Omental fat pad (tissue), 4 donors: ENCODE results near the gene ENOPH1. TPM values are rescaled to one million over a fixed set of nuclear protein-coding genes. Genes with fewer than 3 reads are reported as not detected.

Experiments used
- ATAC-seq: fragments of 150-250 bp; one replicate; pipeline ENCODE4 v1.9.1; 2016; ENCODE audit warnings: mild to moderate bottlenecking, moderate library complexity; ENCODE audit not compliant: low FRiP score
- DNase-seq: peaks from one replicate; pipeline ENCODE4 v3.0.0-alpha.2; 2019; ENCODE audit warnings: low spot score
- total RNA-seq, 4 donors: library from RNA; depleted of rRNA; stranded (reverse); fragments of >200 nt; gene quantifications; one replicate each; pipeline ENCODE4 v1.1.0, GENCODE V29; 2016
- TF ChIP-seq, protein P1 (sequence below), 3 donors: fragments of 450-650 bp; IDR thresholded peaks; one replicate each; pipeline ENCODE4 v1.5.1; 2016 to 2017; ENCODE audit warnings: antibody characterized with exemption in 3 of 3, mild to moderate bottlenecking in 3 of 3, moderate library complexity in 2 of 3

The ENOPH1 gene
- total RNA-seq, 4 donors from 2014 or later = 16.9 to 24.0 (median 20.4) TPM

DNA sequence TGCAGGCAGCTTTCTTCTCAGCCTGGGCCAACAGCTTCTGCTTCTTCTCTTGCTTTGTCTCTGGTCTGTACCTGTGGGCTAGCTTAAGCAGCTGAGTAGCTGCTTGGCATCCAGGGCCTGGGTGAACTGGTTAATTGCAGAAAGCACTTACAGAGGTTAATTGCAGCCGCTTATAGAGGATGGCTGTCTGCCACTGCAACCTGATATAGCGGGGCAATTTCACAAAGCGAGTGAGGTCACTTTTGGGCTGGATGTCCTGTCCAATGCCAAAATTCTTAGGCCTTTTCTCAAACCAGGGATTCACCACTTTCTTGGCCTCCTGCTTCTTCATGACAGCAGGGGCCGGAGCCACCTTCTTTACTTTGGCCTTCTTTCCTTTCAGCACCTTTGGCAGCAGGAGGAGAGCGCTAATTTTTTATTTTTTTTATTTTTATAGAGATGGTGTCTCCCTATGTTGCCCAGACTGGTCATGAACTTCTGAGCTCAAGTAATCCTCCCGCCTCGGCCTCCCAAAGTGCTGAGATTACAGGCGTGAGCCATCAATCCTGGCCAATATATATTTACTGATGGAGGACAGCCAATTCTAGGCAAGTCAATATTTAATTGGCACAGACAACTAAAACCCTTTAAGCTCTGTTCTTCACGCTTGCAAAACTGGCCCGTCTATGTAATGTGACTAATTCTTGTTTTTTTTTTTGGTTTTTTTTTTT is 61.0 kb downstream of the ENOPH1 start:
- TF ChIP-seq, protein P1, sequence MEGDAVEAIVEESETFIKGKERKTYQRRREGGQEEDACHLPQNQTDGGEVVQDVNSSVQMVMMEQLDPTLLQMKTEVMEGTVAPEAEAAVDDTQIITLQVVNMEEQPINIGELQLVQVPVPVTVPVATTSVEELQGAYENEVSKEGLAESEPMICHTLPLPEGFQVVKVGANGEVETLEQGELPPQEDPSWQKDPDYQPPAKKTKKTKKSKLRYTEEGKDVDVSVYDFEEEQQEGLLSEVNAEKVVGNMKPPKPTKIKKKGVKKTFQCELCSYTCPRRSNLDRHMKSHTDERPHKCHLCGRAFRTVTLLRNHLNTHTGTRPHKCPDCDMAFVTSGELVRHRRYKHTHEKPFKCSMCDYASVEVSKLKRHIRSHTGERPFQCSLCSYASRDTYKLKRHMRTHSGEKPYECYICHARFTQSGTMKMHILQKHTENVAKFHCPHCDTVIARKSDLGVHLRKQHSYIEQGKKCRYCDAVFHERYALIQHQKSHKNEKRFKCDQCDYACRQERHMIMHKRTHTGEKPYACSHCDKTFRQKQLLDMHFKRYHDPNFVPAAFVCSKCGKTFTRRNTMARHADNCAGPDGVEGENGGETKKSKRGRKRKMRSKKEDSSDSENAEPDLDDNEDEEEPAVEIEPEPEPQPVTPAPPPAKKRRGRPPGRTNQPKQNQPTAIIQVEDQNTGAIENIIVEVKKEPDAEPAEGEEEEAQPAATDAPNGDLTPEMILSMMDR (IDR thresholded peaks at IDR 0.05) = no peak
- no peak for ATAC-seq
- no peak for DNase-seq

DNA sequence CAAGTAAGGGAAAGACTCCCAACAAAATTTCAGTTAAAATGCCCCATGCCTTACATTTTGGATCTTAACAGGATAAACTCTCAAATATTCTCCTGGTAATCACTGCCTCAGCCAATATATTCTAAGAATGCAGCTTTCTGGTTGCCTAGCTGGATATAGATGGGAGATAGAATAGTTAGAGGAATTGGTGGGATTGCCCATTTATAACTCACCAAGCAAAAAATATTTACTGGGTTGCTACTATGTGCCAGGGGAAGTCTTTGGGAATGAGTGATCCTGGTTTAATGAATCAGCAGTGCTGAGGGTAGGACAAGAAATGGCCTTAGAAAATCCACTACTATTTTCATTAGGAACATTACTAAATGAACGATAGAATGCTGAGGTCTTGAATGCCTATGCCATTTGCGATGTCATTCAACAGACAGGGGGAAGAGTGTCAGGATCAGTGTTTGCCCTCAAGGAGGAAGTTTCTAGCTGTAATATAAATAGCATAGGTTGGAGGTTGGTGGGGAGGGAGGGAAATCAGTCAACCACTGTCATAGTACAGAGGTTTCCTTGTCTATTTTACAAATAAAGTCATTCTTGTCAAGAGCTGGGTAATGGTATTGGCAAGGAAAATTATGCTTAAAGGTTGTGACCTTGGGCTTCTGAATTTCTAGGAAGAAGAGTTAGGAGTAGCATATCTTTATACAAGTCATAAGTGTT is 63.5 kb downstream of the ENOPH1 start:
- TF ChIP-seq, protein P1 (IDR thresholded peaks at IDR 0.05) = no peak
- DNase-seq = no peak
- ATAC-seq = no peak

DNA sequence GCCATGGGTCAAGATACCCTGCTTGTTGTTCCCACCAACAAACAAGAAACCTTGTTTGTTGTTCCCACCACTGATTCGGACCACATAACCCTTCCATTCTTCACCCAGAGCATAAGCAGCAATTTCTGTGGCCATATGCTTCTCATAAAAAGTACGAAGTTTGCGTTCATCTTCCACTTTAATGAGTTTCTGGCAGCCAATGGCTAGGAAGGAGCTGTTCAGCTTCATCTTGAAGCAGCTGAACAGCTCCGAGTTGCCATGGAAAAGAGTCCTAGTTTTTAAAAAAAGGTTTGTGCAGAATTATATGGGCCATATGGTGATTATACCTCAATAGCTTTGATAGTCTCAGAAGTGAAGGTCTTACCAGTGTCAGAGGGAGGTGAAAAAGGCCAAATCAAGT is 65.3 kb downstream of the ENOPH1 start:
- ATAC-seq (no peak), DNase-seq (no peak)
- TF ChIP-seq, protein P1 (IDR thresholded peaks at IDR 0.05) = no peak

DNA sequence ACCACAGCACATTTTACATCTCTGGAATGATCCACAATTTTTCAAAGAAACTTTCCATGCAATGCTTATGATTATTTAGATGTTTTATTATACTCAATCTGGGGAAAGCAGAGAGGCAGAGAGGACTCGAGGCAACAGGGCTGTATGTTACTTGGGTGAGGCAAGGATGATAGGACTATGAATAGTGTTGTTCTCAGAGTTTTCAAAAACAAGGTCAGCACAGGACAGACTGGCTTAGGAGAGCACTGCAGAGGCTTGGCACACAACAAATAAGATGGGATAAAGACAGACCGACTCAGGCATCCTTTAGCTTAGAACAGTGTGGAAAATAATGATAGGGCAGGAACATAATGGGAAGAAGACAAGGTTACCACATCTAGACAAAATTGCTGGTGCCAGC is 66.0 kb downstream of the ENOPH1 start:
- ATAC-seq (no peak), DNase-seq (no peak)

DNA sequence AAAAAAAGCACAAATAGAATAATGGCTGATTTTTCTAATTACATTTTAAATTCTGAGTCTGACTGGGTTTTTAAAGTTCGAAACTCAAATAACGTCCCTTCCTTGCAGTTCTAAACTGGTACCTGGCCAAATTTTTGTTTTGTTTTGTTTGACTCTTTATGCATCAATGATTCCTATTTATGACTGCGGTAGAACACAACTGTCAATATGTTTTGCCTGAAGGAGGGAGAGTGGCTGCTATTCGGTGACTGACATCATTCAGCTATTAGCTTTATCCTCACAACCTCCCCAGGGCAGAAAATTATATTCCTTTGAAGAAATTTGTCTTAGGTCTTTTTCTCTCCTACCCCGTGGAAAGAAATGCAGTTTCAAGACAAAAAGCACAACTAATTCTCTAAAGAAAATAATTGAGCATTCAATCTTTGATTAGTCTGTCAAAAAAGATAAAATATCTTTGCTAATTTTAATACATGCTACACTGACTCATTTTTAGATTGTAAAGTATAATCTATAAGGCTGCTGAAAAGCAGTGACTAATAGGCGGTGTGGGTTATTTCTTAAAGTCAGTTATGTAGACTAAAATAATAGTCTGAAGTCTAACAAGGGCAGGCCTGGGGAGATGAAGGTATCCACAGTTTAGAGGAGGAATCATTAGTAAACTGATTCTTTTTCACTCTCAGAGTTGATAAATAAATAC is 69.5 kb downstream of the ENOPH1 start:
- DNase-seq = no peak
- TF ChIP-seq, protein P1 (IDR thresholded peaks at IDR 0.05) = no peak
- ATAC-seq = no peak

More for the DNA sequence above, 66.0 kb downstream of the ENOPH1 start:
- TF ChIP-seq, protein P1 (IDR thresholded peaks at IDR 0.05) = no peak

DNA sequence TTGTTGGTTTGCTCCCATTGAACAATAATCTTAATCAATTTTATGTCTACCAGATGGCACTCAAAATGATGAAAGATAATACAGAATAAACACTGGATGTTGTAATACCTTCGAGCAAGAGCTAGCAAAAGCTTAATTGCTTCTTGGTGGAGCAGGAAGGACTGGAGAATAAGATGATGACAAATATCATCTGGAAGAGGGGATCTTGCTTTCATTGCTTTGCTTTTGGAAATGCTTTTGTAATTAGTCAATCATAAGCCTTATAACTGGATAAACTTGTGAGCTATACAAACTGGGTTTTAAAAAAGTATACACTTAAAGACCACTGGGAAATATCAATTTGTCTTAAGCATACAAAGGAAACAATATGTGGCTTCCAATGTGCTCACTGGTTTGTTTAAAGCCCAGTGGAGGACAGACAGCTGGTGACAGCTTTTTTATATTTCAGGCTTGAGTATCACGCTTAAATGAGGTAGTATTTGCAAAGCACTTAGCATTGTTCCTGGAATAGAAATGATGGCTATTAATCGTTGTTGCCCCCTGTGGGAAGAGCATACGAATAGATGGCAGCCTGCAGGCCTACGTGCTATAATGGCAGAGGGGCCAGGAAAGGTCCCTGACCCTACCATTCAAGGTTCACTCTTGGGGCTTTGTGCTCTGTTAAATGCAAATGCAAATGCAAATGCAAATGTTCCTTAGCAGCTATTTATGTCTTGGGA is 70.2 kb downstream of the ENOPH1 start:
- TF ChIP-seq, protein P1 (IDR thresholded peaks at IDR 0.05) = no peak
- no peak for ATAC-seq
- DNase-seq = no peak
